ENCODE results near the gene MYO9B.

GRCh38 chr19:17101686-17102628 is 26.4 kb downstream of the MYO9B start:
- no peak for TF ChIP-seq CTCF (conservative IDR thresholded peaks at IDR 0.05; ENCODE audit: low read depth, low read length)
- TF ChIP-seq EZH2 (IDR thresholded peaks at IDR 0.05; ENCODE audit: borderline replicate concordance, low read depth, low read length, poor library complexity, severe bottlenecking), result no peak

Measured in A673 (cell line).